HepG2 (cell line): Measurements from ENCODE around the gene SPACA9. TPM values are rescaled to one million over a fixed set of nuclear protein-coding genes. Genes with fewer than 3 reads are reported as not detected.

Experiments used
- ATAC-seq: fragments of 200-7000 bp; cut with Tn5 transposase; 3 replicates; pipeline ENCODE4 v1.9.1; 2020; ENCODE audit warnings: mild to moderate bottlenecking, moderate library complexity
- BruUV-seq: library from RNA; stranded (reverse); fragments of 400-500 nt; replicated peaks from 2 replicates; lab custom pipeline; 2021; lab: Mats Ljungman, UMichigan
- CTCF ChIA-PET: fragments of 300-600 bp; formaldehyde crosslinking; extraction: SDS; loops from one replicate; lab custom pipeline; 2021; ENCODE audit warnings: low total read pairs, inconsistent platforms, low intra/inter-chr PET ratio; lab: Yijun Ruan, JAX
- POLR2A ChIA-PET: fragments of 350-600 bp; sonication (Branson Sonifier 250); formaldehyde crosslinking; loops from one replicate; lab custom pipeline; 2020; ENCODE audit warnings: antibody characterized with exemption, inconsistent platforms; lab: Yijun Ruan, JAX
- DNase-seq: peaks from one replicate; pipeline ENCODE4 v3.0.0-alpha.2; 2015; ENCODE audit warnings: low spot score
- FAIRE-seq: peaks from 3 replicates; lab custom pipeline; 2011; peaks lifted over from hg19 to GRCh38; lab: Jason Lieb, UNC
- H2AFZ ChIP-seq: one replicate; pipeline ENCODE4 v1.6.1; 2011; ENCODE audit warnings: low read length, inconsistent platforms
- H3K27ac ChIP-seq: fragments of 300-600 bp; 3 replicates; pipeline ENCODE4 v1.8.0; 2011; ENCODE audit warnings: mixed run types, mild to moderate bottlenecking, mixed read lengths, low read length, inconsistent platforms; ENCODE audit not compliant: insufficient read depth; ENCODE audit errors: extremely low read length
- H3K27me3 ChIP-seq, 2 experiments: fragments of 200-600 bp in 1 of 2; 2 replicates in 1 of 2; 3 replicates in 1 of 2; pipeline versions ENCODE4 v1.6.0 to v1.8.0; 2011; ENCODE audit warnings: low read length in 2 of 2, mild to moderate bottlenecking in 2 of 2, moderate library complexity in 2 of 2, inconsistent platforms in 1 of 2; ENCODE audit not compliant: insufficient read depth in 2 of 2, control insufficient read depth in 1 of 2
- H3K36me3 ChIP-seq, 2 experiments: fragments of 200-600 bp in 1 of 2; replicated peaks in 1 of 2; 2 replicates in 1 of 2; 3 replicates in 1 of 2; pipeline versions ENCODE4 v1.5.1 to v1.8.0; 2011; ENCODE audit warnings: low read length in 2 of 2, inconsistent platforms in 1 of 2; ENCODE audit not compliant: insufficient read depth in 2 of 2, control insufficient read depth in 1 of 2
- H3K4me1 ChIP-seq: 2 replicates; pipeline ENCODE4 v1.5.1; 2012; ENCODE audit warnings: low read length, inconsistent platforms; ENCODE audit not compliant: insufficient read depth
- H3K4me2 ChIP-seq: 2 replicates; pipeline ENCODE4 v1.6.0; 2011; ENCODE audit warnings: low read depth, low read length, inconsistent platforms
- H3K4me3 ChIP-seq, 3 experiments: fragments of 200-600 bp in 1 of 3; sonication (generic), shearing (Covaris generic) in 1 of 3; replicated peaks in 1 of 3; 2 replicates each; pipeline ENCODE4 v1.5.1; 2011 to 2016; ENCODE audit warnings: low read length in 3 of 3, inconsistent platforms in 2 of 3, low read depth in 2 of 3, mild to moderate bottlenecking in 2 of 3, control low read depth in 1 of 3, mixed read lengths in 1 of 3; ENCODE audit not compliant: insufficient read depth in 1 of 3
- H3K79me2 ChIP-seq: one replicate; pipeline ENCODE4 v1.6.1; 2011; ENCODE audit warnings: low read length, inconsistent platforms; ENCODE audit not compliant: insufficient read depth
- H3K9ac ChIP-seq: 2 replicates; pipeline ENCODE4 v1.6.0; 2011; ENCODE audit warnings: mild to moderate bottlenecking, low read depth, low read length, inconsistent platforms; ENCODE audit not compliant: insufficient read depth
- H3K9me3 ChIP-seq: 2 replicates; pipeline ENCODE4 v1.5.1; 2012; ENCODE audit warnings: mild to moderate bottlenecking, low read length
- H4K20me1 ChIP-seq: 2 replicates; pipeline ENCODE4 v1.6.0; 2011; ENCODE audit warnings: inconsistent platforms, mild to moderate bottlenecking, low read length, moderate library complexity; ENCODE audit not compliant: insufficient read depth
- CAMTA2 ChIP-seq: sonication (generic); formaldehyde crosslinking; IDR thresholded peaks from 2 replicates; pipeline ENCODE4 v1.4.0; 2020; ENCODE audit warnings: mild to moderate bottlenecking, missing genetic modification reagents, borderline replicate concordance
- DNMT3B ChIP-seq: conservative IDR thresholded peaks from 2 replicates; pipeline ENCODE4 v1.6.1; 2016; ENCODE audit warnings: missing biosample characterization, control low read depth
- HOXD1 ChIP-seq: sonication (generic); formaldehyde crosslinking; IDR thresholded peaks from 2 replicates; pipeline ENCODE4 v1.5.0; 2020; ENCODE audit warnings: missing genetic modification reagents
- MTA3 ChIP-seq: sonication (generic); formaldehyde crosslinking; IDR thresholded peaks from 2 replicates; pipeline ENCODE4 v1.4.0; 2020; ENCODE audit warnings: missing genetic modification reagents
- PHF20 ChIP-seq: sonication (generic); formaldehyde crosslinking; IDR thresholded peaks from 2 replicates; pipeline ENCODE4 v1.5.0; 2020; ENCODE audit warnings: mild to moderate bottlenecking, missing genetic modification reagents
- POLR2G ChIP-seq: fragments of 200-400 bp; formaldehyde crosslinking; IDR thresholded peaks from 2 replicates; pipeline ENCODE4 v1.6.1; 2018; ENCODE audit warnings: mild to moderate bottlenecking, low read depth, low read length, moderate library complexity
- RAD51 ChIP-seq: fragments of 450-650 bp; IDR thresholded peaks from 2 replicates; pipeline ENCODE4 v1.6.1; 2016; ENCODE audit warnings: borderline replicate concordance
- RARA ChIP-seq: IDR thresholded peaks from 2 replicates; pipeline ENCODE4 v1.6.1; 2016; ENCODE audit warnings: missing genetic modification reagents, missing compliant biosample characterization
- SIX1 ChIP-seq: sonication (generic); formaldehyde crosslinking; IDR thresholded peaks from 2 replicates; pipeline ENCODE4 v1.4.0; 2020; ENCODE audit warnings: missing genetic modification reagents, borderline replicate concordance
- ZNF296 ChIP-seq: sonication (generic); formaldehyde crosslinking; conservative IDR thresholded peaks from 2 replicates; pipeline ENCODE4 v1.5.0; 2020; ENCODE audit warnings: mild to moderate bottlenecking, missing genetic modification reagents
- ZNF605 ChIP-seq: sonication (generic); formaldehyde crosslinking; IDR thresholded peaks from 2 replicates; pipeline ENCODE4 v1.8.0; 2022; ENCODE audit warnings: mild to moderate bottlenecking, missing genetic modification reagents
- ZNF629 ChIP-seq: sonication (generic); formaldehyde crosslinking; conservative IDR thresholded peaks from 2 replicates; pipeline ENCODE4 v1.5.0; 2020; ENCODE audit warnings: missing genetic modification reagents
- ZNF678 ChIP-seq: sonication (generic); formaldehyde crosslinking; IDR thresholded peaks from 2 replicates; pipeline ENCODE4 v1.4.0; 2020; ENCODE audit warnings: mild to moderate bottlenecking, missing genetic modification reagents
- ZNF747 ChIP-seq: sonication (generic); formaldehyde crosslinking; IDR thresholded peaks from 2 replicates; pipeline ENCODE4 v1.8.1; 2023; ENCODE audit warnings: missing genetic modification reagents, mild to moderate bottlenecking, borderline replicate concordance
- WGBS: methylation state at CpG from one replicate; pipeline ENCODE4 v1.1.6; 2017; ENCODE audit warnings: low lambda C conversion rate; 5-methylcytosine and 5-hydroxymethylcytosine counted together
- in situ Hi-C: cut with HindIII; loops from 2 replicates; pipeline ENCODE4 v1.10.0; 2017; ENCODE audit warnings: low pct_unique_long_range_greater_than_20kb; ENCODE audit not compliant: extremely low pct_ligation_motif_present
- intact Hi-C: fragments of 100-400 bp; cut with micrococcal nuclease; formaldehyde crosslinking; loops from one replicate; pipeline ENCODE4 v1.10.0; 2022; ENCODE audit not compliant: unreplicated experiment
- polyA plus RNA-seq, 8 experiments: library from polyadenylated mRNA; depleted of rRNA in 3 of 8; stranded (reverse) in 7 of 8; unstranded in 1 of 8; fragments of >200 nt; fragmentation: Illumina TruSeq in 4 of 8; extraction: Trizol in 4 of 8; gene quantifications; 2 replicates each; pipeline versions ENCODE4 v1.2.1 to v1.2.3, GENCODE V29; 2011 to 2016; ENCODE audit warnings: low read depth in 4 of 8, missing spikeins in 1 of 8, mixed read lengths in 1 of 8; ENCODE audit not compliant: insufficient read depth in 1 of 8
- total RNA-seq, 5 experiments: library from RNA; depleted of rRNA; stranded (reverse); fragments of >200 nt; fragmentation: Illumina TruSeq; extraction: Trizol; gene quantifications; 2 replicates each; pipeline ENCODE4 v1.2.3, GENCODE V29; 2016; ENCODE audit warnings: low read depth in 1 of 5

SPACA9 gene
- total and polyA plus RNA-seq, 2 of the 13 experiments (the other 11 are each of a cell fraction or from before 2014, with no cell fraction given), result 0.15 to 0.38 TPM

GRCh38 chr9:132862533-132862932, 16.2 kb upstream of the SPACA9 start:
- no peak overlapping the region for H3K27ac ChIP-seq
- peaks cover 1 to 15% of the 10 kb centered on the region in 2 experiments; a peak in 3 of 5 replicates for H3K27me3 ChIP-seq
- in situ Hi-C loops, result no loop called here
- no peaks in the 10 kb centered on the region for H4K20me1 ChIP-seq
- H3K36me3 ChIP-seq, result no peaks in the 10 kb centered on the region
- H3K9me3 ChIP-seq, result no peaks in the 10 kb centered on the region
- no TSS peak for BruUV-seq
- no peak overlapping the region for H3K4me2 ChIP-seq
- 32% methylated on average over 6 of the region's 6 CpGs for WGBS
- H3K4me1 ChIP-seq, result no peaks in the 10 kb centered on the region
- no peak overlapping the region for H3K4me3 ChIP-seq
- intact Hi-C loops, result no loop called here
- POLR2A ChIA-PET, result no interaction called here
- no peak overlapping the region for H3K9ac ChIP-seq
- ATAC-seq (no peak), DNase-seq (no peak), FAIRE-seq (no peak)
- no peaks in the 10 kb centered on the region for H3K79me2 ChIP-seq
- no peak for TF ChIP-seq ZNF296
- no peak for TF ChIP-seq RAD51
- no peak for TF ChIP-seq PHF20
- no peak for TF ChIP-seq DNMT3B (CRISPR knock-in tag)
- TF ChIP-seq POLR2G, result no peak
- no peak for TF ChIP-seq ZNF605
- no peak for TF ChIP-seq CAMTA2 (CRISPR knock-in tag)
- TF ChIP-seq SIX1, result no peak
- TF ChIP-seq MTA3 (CRISPR knock-in tag), result no peak
- TF ChIP-seq ZNF678 (CRISPR knock-in tag), result no peak
- no peak for TF ChIP-seq HOXD1 (CRISPR knock-in tag)
- TF ChIP-seq RARA, result no peak
- TF ChIP-seq ZNF629 (CRISPR knock-in tag), result no peak
- TF ChIP-seq ZNF747 (CRISPR knock-in tag), result no peak
- CTCF ChIA-PET, result no interaction called here
- no peak overlapping the region for H2AFZ ChIP-seq
